ENCODE measurements around the gene HFM1. TPM values are rescaled to one million over a fixed set of nuclear protein-coding genes. Genes with fewer than 3 reads are reported as not detected.

HFM1 gene
- total and polyA plus RNA-seq, 4 donors, result 7.1 to 15.1 (median 9.2) TPM

- Histone ChIP-seq H3K27me3 (ENCODE audit: control insufficient read depth, insufficient read depth, low read length) (no peaks in the 10 kb centered on the region), H3K4me3 (ENCODE audit: low read depth, low read length) (no peak overlapping the region), H3K27ac (ENCODE audit: low read depth, low read length) (no peak overlapping the region), H3K9me3 (ENCODE audit: control insufficient read depth, insufficient read depth, low read length) (peaks cover 5% of the 10 kb centered on the region), H3K36me3 (ENCODE audit: control insufficient read depth, insufficient read depth, low read length) (no peaks in the 10 kb centered on the region), H3K4me1 (ENCODE audit: control insufficient read depth, insufficient read depth, low read length) (no peaks in the 10 kb centered on the region)
- no peak for DNase-seq (ENCODE audit: low read depth in 4 of 6, low spot score in 6 of 6)
- 90% methylated on average over 3 of the region's 4 CpGs for WGBS (ENCODE audit: insufficient coverage)
These were observed 183.6 kb downstream of the HFM1 start for GRCh38 chr1:91221017-91221416.

GRCh38 chr1:91217911-91218310 lies 186.7 kb downstream of the HFM1 start:
- Histone ChIP-seq H3K27ac (ENCODE audit: low read depth, low read length) (no peak overlapping the region), H3K4me1 (ENCODE audit: control insufficient read depth, insufficient read depth, low read length) (no peaks in the 10 kb centered on the region), H3K36me3 (ENCODE audit: control insufficient read depth, insufficient read depth, low read length) (no peaks in the 10 kb centered on the region), H3K27me3 (ENCODE audit: control insufficient read depth, insufficient read depth, low read length) (no peaks in the 10 kb centered on the region), H3K9me3 (ENCODE audit: control insufficient read depth, insufficient read depth, low read length) (peaks cover 5% of the 10 kb centered on the region), H3K4me3 (ENCODE audit: low read depth, low read length) (no peak overlapping the region)
- DNase-seq (ENCODE audit: low read depth in 4 of 6, low spot score in 6 of 6), result no peak
- WGBS (ENCODE audit: insufficient coverage), result 61% methylated on average over 3 of the region's 8 CpGs

Small RNA genes within 50 kb of the gene (small RNA-seq; reads per million reads assigned to genes)
- gene RF00019 (ENCODE audit: low replicate concordance), result not detected

Other genes with a start within 250 kb of the HFM1 start
- gene CDC7, start 96.0 kb upstream of the HFM1 start, total RNA-seq, result 10 to 100 TPM; 16.5 to 22.9 TPM
- 10 to 100 TPM; 23.1 to 30.1 TPM for gene CDC7, start 96.0 kb upstream of the HFM1 start, polyA plus RNA-seq (ENCODE audit: insufficient read length in 2 of 2)

Measured in spinal cord (tissue), 10 donors.